MCF 10A (cell line): ENCODE data around the gene PRKN. TPM values are rescaled to one million over a fixed set of nuclear protein-coding genes. Genes with fewer than 3 reads are reported as not detected.

ENCODE experiments used
- BruUV-seq: library from RNA; stranded (reverse); fragments of 400-500 nt; replicated peaks from 2 replicates; lab custom pipeline; 2021; lab: Mats Ljungman, UMichigan
- CTCF ChIA-PET: fragments of 300-600 bp; sonication (Branson Sonifier 250); formaldehyde crosslinking; extraction: SDS; loops from one replicate; lab custom pipeline; 2021; ENCODE audit warnings: antibody characterized with exemption, inconsistent platforms; lab: Yijun Ruan, JAX
- POLR2A ChIA-PET: fragments of 300-600, 350-650 bp; sonication (Branson Sonifier 250); formaldehyde crosslinking; extraction: SDS; loops from one replicate; lab custom pipeline; 2020; ENCODE audit warnings: antibody characterized with exemption, inconsistent platforms; lab: Yijun Ruan, JAX
- DNase-seq: peaks from one replicate; pipeline ENCODE4 v3.0.0-alpha.2; 2018; ENCODE audit not compliant: unreplicated experiment
- H3K27ac Mint-ChIP-seq: one replicate; pipeline ENCODE4 v1.8.0; 2022; ENCODE audit warnings: mild to moderate bottlenecking, low read depth, mixed read lengths; ENCODE audit not compliant: unreplicated experiment
- H3K27me3 Mint-ChIP-seq: one replicate; pipeline ENCODE4 v1.8.0; 2022; ENCODE audit warnings: mixed read lengths; ENCODE audit not compliant: insufficient read depth, unreplicated experiment
- H3K36me3 Mint-ChIP-seq: one replicate; pipeline ENCODE4 v1.8.0; 2022; ENCODE audit warnings: mild to moderate bottlenecking, moderate library complexity, mixed read lengths; ENCODE audit not compliant: insufficient read depth, unreplicated experiment
- H3K4me1 Mint-ChIP-seq: one replicate; pipeline ENCODE4 v1.8.0; 2022; ENCODE audit warnings: mixed read lengths; ENCODE audit not compliant: insufficient read depth, unreplicated experiment
- H3K4me3 Mint-ChIP-seq: one replicate; pipeline ENCODE4 v1.8.0; 2022; ENCODE audit warnings: mild to moderate bottlenecking, moderate library complexity, mixed read lengths; ENCODE audit not compliant: unreplicated experiment
- H3K9me3 Mint-ChIP-seq: one replicate; pipeline ENCODE4 v1.8.0; 2022; ENCODE audit warnings: mixed read lengths; ENCODE audit not compliant: unreplicated experiment
- CTCF ChIP-seq: fragments of 200-600 bp; IDR thresholded peaks from one replicate; pipeline ENCODE4 v1.8.0; 2022; ENCODE audit warnings: antibody characterized with exemption, mild to moderate bottlenecking; ENCODE audit not compliant: unreplicated experiment
- intact Hi-C: fragments of 100-400 bp; cut with micrococcal nuclease; formaldehyde crosslinking; loops from 2 replicates; pipeline ENCODE4 v1.14.1; 2022
- total RNA-seq: library from RNA; stranded (reverse); gene quantifications from 2 replicates; pipeline ENCODE4 v1.2.3, GENCODE V29; 2022

Gene PRKN
- total RNA-seq, 1 experiment from 2014 or later = 2.5 TPM

GRCh38 chr6:161401587-161402309 is 1325.8 kb downstream of the PRKN start:
- Mint-ChIP-seq H3K4me3 (no peak overlapping the region), H3K4me1 (peaks cover 13% of the 10 kb centered on the region), H3K9me3 (peaks cover 10% of the 10 kb centered on the region), H3K36me3 (no peaks in the 10 kb centered on the region), H3K27ac (no peak overlapping the region), H3K27me3 (no peaks in the 10 kb centered on the region)
- ChIA-PET POLR2A (no interaction called here), CTCF (interaction anchor here (0.5 to 3.3 kb wide), 7 partner anchors 8 to 651 kb away, joined by 3 to 12 read pairs (median 5); no protein-coding TSS in a partner anchor)
- intact Hi-C loops = loop anchor here (10.0 kb wide), 1 partner anchor 523 kb away; no protein-coding TSS in a partner anchor
- no peak for TF ChIP-seq CTCF
- DNase-seq = no peak
- no TSS peak for BruUV-seq

- peaks cover 10% of the 10 kb centered on the region for H3K9me3 Mint-ChIP-seq
- ChIA-PET POLR2A (no interaction called here), CTCF (interaction anchor here (0.6 to 3.1 kb wide), 3 partner anchors 8 to 97 kb away, joined by 3 to 12 read pairs (median 7); no protein-coding TSS in a partner anchor)
- TF ChIP-seq CTCF = no peak
- H3K27ac Mint-ChIP-seq = no peak overlapping the region
- H3K4me3 Mint-ChIP-seq = no peak overlapping the region
- BruUV-seq = no TSS peak
- H3K36me3 Mint-ChIP-seq = no peaks in the 10 kb centered on the region
- H3K4me1 Mint-ChIP-seq = peaks cover 7% of the 10 kb centered on the region
- no peak for DNase-seq
- H3K27me3 Mint-ChIP-seq = no peaks in the 10 kb centered on the region
- intact Hi-C loops = loop anchor here (10.0 kb wide), 1 partner anchor 524 kb away; no protein-coding TSS in a partner anchor
Observed at GRCh38 chr6:161400671-161401070, 1326.9 kb downstream of the PRKN start.

GRCh38 chr6:161396539-161396938 is 1331.0 kb downstream of the PRKN start:
- CTCF ChIA-PET = interaction anchor here (0.6 to 5.0 kb wide), 6 partner anchors 10 to 182 kb away, joined by 3 to 77 read pairs (median 6); no protein-coding TSS in a partner anchor
- DNase-seq = peak; percentile 44
- no peaks in the 10 kb centered on the region for H3K9me3 Mint-ChIP-seq
- no peaks in the 10 kb centered on the region for H3K36me3 Mint-ChIP-seq
- no TSS peak for BruUV-seq
- POLR2A ChIA-PET = interaction anchor here (1.0 to 5.5 kb wide), 3 partner anchors 10 to 101 kb away, joined by 3 to 38 read pairs (median 4); no protein-coding TSS in a partner anchor
- no peak for TF ChIP-seq CTCF
- no peak overlapping the region for H3K27ac Mint-ChIP-seq
- H3K27me3 Mint-ChIP-seq = no peaks in the 10 kb centered on the region
- intact Hi-C loops = no loop called here
- H3K4me3 Mint-ChIP-seq = no peak overlapping the region
- peaks cover 7% of the 10 kb centered on the region for H3K4me1 Mint-ChIP-seq

- Mint-ChIP-seq H3K4me1 (peaks cover 7% of the 10 kb centered on the region), H3K27me3 (no peaks in the 10 kb centered on the region), H3K4me3 (no peak overlapping the region), H3K9me3 (no peaks in the 10 kb centered on the region), H3K27ac (no peak overlapping the region), H3K36me3 (no peaks in the 10 kb centered on the region)
- intact Hi-C loops = no loop called here
- BruUV-seq = no TSS peak
- ChIA-PET POLR2A (interaction anchor here (1.4 to 5.5 kb wide), 3 partner anchors 11 to 102 kb away, joined by 4 to 38 read pairs (median 4); no protein-coding TSS in a partner anchor), CTCF (interaction anchor here (0.6 to 5.0 kb wide), 14 partner anchors 11 to 1341 kb away, joined by 3 to 77 read pairs (median 4); no protein-coding TSS in a partner anchor)
- TF ChIP-seq CTCF = no peak
- no peak for DNase-seq
Observed at GRCh38 chr6:161395716-161396231, 1331.8 kb downstream of the PRKN start.
